ENCODE data around the gene RIMS4.

GRCh38 chr20:44716309-44717106 lies 93.8 kb downstream of the RIMS4 start:
- TF ChIP-seq CTCF (conservative IDR thresholded peaks at IDR 0.05; ENCODE audit: low read length) (no peak), EZH2phosphoT487 (IDR thresholded peaks at IDR 0.05; ENCODE audit: borderline replicate concordance) (no peak)
